ENCODE results near the gene DPP4.

DPP4 gene

GRCh38 chr2:162073888-162074631 is at the start of gene DPP4:
DPP4 (minus strand) TSS chr2:162074215; CDS start chr2:162073981, 234 bp downstream.
- no peak for DNase-seq (ENCODE audit: low spot score)

- peak; percentile 89 for DNase-seq (ENCODE audit: low spot score)
Observed at GRCh38 chr2:162118166-162119031, 44.4 kb upstream of the DPP4 start.

- DNase-seq (ENCODE audit: low spot score): no peak
Observed at GRCh38 chr2:162116352-162116751, 42.3 kb upstream of the DPP4 start.

GRCh38 chr2:162115076-162115475 is 41.1 kb upstream of the DPP4 start:
- DNase-seq (ENCODE audit: low spot score): no peak

GRCh38 chr2:162114271-162114670 is 40.3 kb upstream of the DPP4 start:
- DNase-seq (ENCODE audit: low spot score): no peak

GRCh38 chr2:162113776-162114168 is 39.8 kb upstream of the DPP4 start:
- no peak for DNase-seq (ENCODE audit: low spot score)

- no peak for DNase-seq (ENCODE audit: low spot score)
Observed at GRCh38 chr2:162113088-162113775, 39.2 kb upstream of the DPP4 start.

GRCh38 chr2:162111958-162112850 is 38.2 kb upstream of the DPP4 start:
- DNase-seq (ENCODE audit: low spot score): no peak

GRCh38 chr2:162107361-162107901 is 33.4 kb upstream of the DPP4 start:
- DNase-seq (ENCODE audit: low spot score): no peak

- no peak for DNase-seq (ENCODE audit: low spot score)
Observed at GRCh38 chr2:162106746-162107145, 32.7 kb upstream of the DPP4 start.

- no peak for DNase-seq (ENCODE audit: low spot score)
Observed at GRCh38 chr2:162106146-162106551, 32.1 kb upstream of the DPP4 start.

- DNase-seq (ENCODE audit: low spot score): no peak
Observed at GRCh38 chr2:162103443-162104009, 29.5 kb upstream of the DPP4 start.

GRCh38 chr2:162100579-162100978 is 26.6 kb upstream of the DPP4 start:
- no peak for DNase-seq (ENCODE audit: low spot score)

- no peak for DNase-seq (ENCODE audit: low spot score)
Observed at GRCh38 chr2:162099836-162100235, 25.8 kb upstream of the DPP4 start.

- no peak for DNase-seq (ENCODE audit: low spot score)
Observed at GRCh38 chr2:162092658-162093556, 18.9 kb upstream of the DPP4 start.

GRCh38 chr2:162092008-162092390 is 18.0 kb upstream of the DPP4 start:
- DNase-seq (ENCODE audit: low spot score): no peak

- DNase-seq (ENCODE audit: low spot score): no peak
Observed at GRCh38 chr2:162091325-162092007, 17.5 kb upstream of the DPP4 start.

- DNase-seq (ENCODE audit: low spot score): no peak
Observed at GRCh38 chr2:162090109-162090508, 16.1 kb upstream of the DPP4 start.

- no peak for DNase-seq (ENCODE audit: low spot score)
Observed at GRCh38 chr2:162086904-162087303, 12.9 kb upstream of the DPP4 start.

Data from cerebellar cortex (tissue), 1 donor.